Lung (tissue), 12 donors: ENCODE measurements around the gene TAF4. TPM values are rescaled to one million over a fixed set of nuclear protein-coding genes. Genes with fewer than 3 reads are reported as not detected.
"Not testable (repeated sequence)": the region's sequence is repeated elsewhere in the genome, so short reads cannot be mapped to it uniquely, and the experiment has no call there.

ENCODE experiments used
- ATAC-seq: fragments of 200-7000 bp; cut with Tn5 transposase; one replicate; pipeline ENCODE4 v1.9.1; 2020; ENCODE audit warnings: moderate number of reproducible peaks; ENCODE audit not compliant: insufficient read depth, low FRiP score
- DNase-seq, 3 donors: peaks; one replicate each; pipeline ENCODE4 v3.0.0-alpha.2; 2013 to 2017
- H3K27ac ChIP-seq, 2 donors: one replicate each; pipeline ENCODE4 v1.5.1; 2013; ENCODE audit warnings: mild to moderate bottlenecking in 2 of 2, moderate library complexity in 2 of 2, control low read depth in 1 of 2, inconsistent platforms in 1 of 2, low read depth in 1 of 2, low read length in 1 of 2
- H3K27me3 ChIP-seq, 3 donors: one replicate each; pipeline ENCODE4 v1.5.1; 2013; ENCODE audit warnings: low read length in 2 of 3; ENCODE audit not compliant: control insufficient read depth in 3 of 3, insufficient read depth in 3 of 3
- H3K36me3 ChIP-seq, 4 donors: one replicate each; pipeline ENCODE4 v1.5.1; 2013; ENCODE audit warnings: low read length in 4 of 4, mild to moderate bottlenecking in 1 of 4, moderate library complexity in 1 of 4; ENCODE audit not compliant: control insufficient read depth in 4 of 4, insufficient read depth in 4 of 4
- H3K4me1 ChIP-seq, 5 donors: one replicate each; pipeline ENCODE4 v1.5.1; 2013; ENCODE audit warnings: low read length in 5 of 5, mild to moderate bottlenecking in 2 of 5, moderate library complexity in 1 of 5; ENCODE audit not compliant: control insufficient read depth in 5 of 5, insufficient read depth in 5 of 5
- H3K4me3 ChIP-seq: one replicate; pipeline ENCODE4 v1.5.1; 2013; ENCODE audit warnings: mild to moderate bottlenecking, control low read depth, moderate library complexity
- H3K9ac ChIP-seq, 2 donors: one replicate each; pipeline ENCODE4 v1.5.1; 2013; ENCODE audit warnings: low read length in 2 of 2, control low read depth in 1 of 2; ENCODE audit not compliant: insufficient read depth in 1 of 2
- H3K9me3 ChIP-seq, 4 donors: one replicate each; pipeline ENCODE4 v1.5.1; 2013; ENCODE audit warnings: low read length in 3 of 4, mild to moderate bottlenecking in 1 of 4, moderate library complexity in 1 of 4; ENCODE audit not compliant: control insufficient read depth in 4 of 4, insufficient read depth in 3 of 4
- WGBS, 2 donors: extraction: QIAGEN DNeasy Blood & Tissue Kit; methylation state at CpG; one replicate each; pipeline ENCODE4 v1.1.7; 2013; 5-methylcytosine and 5-hydroxymethylcytosine counted together
- polyA plus RNA-seq, 2 donors: library from polyadenylated mRNA; stranded (reverse); fragments of 200-250 nt; gene quantifications; one replicate each; pipeline ENCODE4 v1.2.1, GENCODE V29; 2013
- total RNA-seq, 2 donors: library from RNA; depleted of rRNA in 1 of 2; stranded (reverse); fragments of >200 nt in 1 of 2; gene quantifications; one replicate each; pipeline ENCODE4 v1.2.1, GENCODE V29; 2014 to 2021
- TF ChIP-seq, protein P1 (sequence below): IDR thresholded peaks from 2 replicates; pipeline ENCODE4 v1.5.1; 2012; ENCODE audit warnings: mild to moderate bottlenecking; ENCODE audit errors: control extremely low read depth, extremely low read depth
- donor health status: control.
- donor health status: control.
- donor health status: Bipolar disorder and iron deficiency.
- donor health status: healthy.
- donor health status: DM: yes; HTN: yes; CAD: no.

The TAF4 gene
- total and polyA plus RNA-seq, 4 donors = 5.4 to 20.3 (median 10.9) TPM

DNA sequence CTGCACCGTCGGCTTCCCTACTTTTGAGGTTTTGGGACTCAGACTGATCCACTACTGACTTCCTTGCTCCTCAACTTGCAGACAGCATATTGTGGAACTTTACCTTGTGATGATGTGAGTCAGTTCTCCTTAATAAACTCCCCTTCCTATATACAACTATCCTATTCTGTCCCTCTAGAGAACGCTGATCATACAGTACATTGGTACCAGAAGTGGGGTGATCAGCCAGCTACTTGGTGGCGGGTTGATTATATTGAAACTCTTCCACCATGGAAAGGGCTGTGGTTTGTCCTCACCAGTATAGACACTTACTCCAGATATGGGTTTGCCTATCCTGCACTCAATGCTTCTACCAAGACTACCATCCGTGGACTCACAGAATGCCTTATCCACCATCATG, 7.6 kb upstream of the TAF4 start:
- H3K27me3 ChIP-seq = no peaks in the 10 kb centered on the region
- H3K9ac ChIP-seq = no peak overlapping the region
- no peak overlapping the region for H3K27ac ChIP-seq
- TF ChIP-seq, protein P1, sequence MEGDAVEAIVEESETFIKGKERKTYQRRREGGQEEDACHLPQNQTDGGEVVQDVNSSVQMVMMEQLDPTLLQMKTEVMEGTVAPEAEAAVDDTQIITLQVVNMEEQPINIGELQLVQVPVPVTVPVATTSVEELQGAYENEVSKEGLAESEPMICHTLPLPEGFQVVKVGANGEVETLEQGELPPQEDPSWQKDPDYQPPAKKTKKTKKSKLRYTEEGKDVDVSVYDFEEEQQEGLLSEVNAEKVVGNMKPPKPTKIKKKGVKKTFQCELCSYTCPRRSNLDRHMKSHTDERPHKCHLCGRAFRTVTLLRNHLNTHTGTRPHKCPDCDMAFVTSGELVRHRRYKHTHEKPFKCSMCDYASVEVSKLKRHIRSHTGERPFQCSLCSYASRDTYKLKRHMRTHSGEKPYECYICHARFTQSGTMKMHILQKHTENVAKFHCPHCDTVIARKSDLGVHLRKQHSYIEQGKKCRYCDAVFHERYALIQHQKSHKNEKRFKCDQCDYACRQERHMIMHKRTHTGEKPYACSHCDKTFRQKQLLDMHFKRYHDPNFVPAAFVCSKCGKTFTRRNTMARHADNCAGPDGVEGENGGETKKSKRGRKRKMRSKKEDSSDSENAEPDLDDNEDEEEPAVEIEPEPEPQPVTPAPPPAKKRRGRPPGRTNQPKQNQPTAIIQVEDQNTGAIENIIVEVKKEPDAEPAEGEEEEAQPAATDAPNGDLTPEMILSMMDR = no peak
- no peak for DNase-seq
- no peak overlapping the region for H3K4me3 ChIP-seq
- no peaks in the 10 kb centered on the region for H3K36me3 ChIP-seq
- no peak for ATAC-seq
- WGBS, 2 donors = 96% methylated on average over 5 of the region's 5 CpGs
- H3K4me1 ChIP-seq = no peaks in the 10 kb centered on the region
- peaks cover 0 to 15% (median 10%) of the 10 kb centered on the region in 4 donors for H3K9me3 ChIP-seq

DNA sequence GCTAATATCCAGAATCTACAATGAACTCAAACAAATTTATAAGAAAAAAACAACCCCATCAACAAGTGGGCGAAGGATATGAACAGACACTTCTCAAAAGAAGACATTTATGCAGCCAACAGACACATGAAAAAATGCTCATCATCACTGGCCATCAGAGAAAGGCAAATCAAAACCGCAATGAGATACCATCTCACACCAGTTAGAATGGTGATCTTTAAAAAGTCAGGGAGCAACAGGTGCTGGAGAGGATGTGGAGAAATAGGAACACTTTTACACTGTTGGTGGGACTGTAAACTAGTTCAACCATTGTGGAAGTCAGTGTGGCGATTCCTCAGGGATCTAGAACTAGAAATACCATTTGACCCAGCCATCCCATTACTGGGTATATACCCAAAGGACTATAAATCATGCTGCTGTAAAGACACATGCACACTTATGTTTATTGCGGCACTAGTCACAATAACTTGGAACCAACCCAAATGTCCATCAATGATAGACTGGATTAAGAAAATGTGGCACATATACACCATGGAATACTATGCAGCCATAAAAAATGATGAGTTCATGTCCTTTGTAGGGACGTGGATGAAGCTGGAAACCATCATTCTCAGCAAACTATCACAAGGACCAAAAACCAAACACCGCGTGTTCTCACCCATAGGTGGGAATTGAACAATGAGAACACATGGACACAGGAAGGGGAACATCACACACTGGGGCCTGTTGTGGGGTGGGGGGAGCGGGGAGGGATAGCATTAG, 6.2 kb upstream of the TAF4 start:
- H3K27ac ChIP-seq, DNase-seq, H3K36me3 ChIP-seq, ATAC-seq, H3K4me3 ChIP-seq, H3K9ac ChIP-seq, H3K27me3 ChIP-seq: not testable (repeated sequence)
- H3K9me3 ChIP-seq = peaks cover 0 to 13% (median 10%) of the 10 kb centered on the region in 4 donors
- H3K4me1 ChIP-seq = peaks cover 0 to 12% (median 5%) of the 10 kb centered on the region in 5 donors
- 72 to 90% methylated on average over 6 of the region's 8 CpGs for WGBS, 2 donors

DNA sequence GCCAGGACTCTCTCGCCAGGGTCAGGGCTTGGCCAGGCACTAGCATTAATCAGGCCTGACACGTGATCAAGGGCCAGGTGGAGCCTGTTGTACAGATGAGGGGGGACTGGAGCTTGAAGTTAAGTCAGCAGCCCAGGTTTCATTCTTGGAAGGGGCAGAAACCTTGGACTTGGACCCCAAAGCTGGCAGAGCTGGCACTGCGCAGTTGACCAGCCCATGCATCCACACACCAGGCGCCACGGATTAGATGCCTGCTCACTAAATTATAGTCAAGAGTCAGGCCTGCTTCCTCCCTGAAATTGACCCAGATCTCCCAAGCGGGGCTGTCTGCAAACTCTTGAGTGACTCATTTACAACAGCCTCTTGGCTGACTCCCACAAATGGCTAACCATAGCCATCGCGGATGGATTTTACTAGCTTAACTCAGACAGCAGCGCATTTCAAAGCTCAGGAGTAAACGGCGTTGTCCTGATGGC, 4.1 kb upstream of the TAF4 start:
- no peak overlapping the region for H3K4me3 ChIP-seq
- WGBS, 2 donors = 79 to 88% methylated on average over 11 of the region's 11 CpGs
- H3K9ac ChIP-seq = no peak overlapping the region
- H3K27me3 ChIP-seq = no peaks in the 10 kb centered on the region
- H3K27ac ChIP-seq = no peak overlapping the region
- H3K36me3 ChIP-seq = no peaks in the 10 kb centered on the region
- H3K4me1 ChIP-seq = peaks cover 0 to 15% (median 5%) of the 10 kb centered on the region in 5 donors
- DNase-seq = peak in 1 of 3 donors; percentile 9
- TF ChIP-seq, protein P1 = no peak
- H3K9me3 ChIP-seq = peaks cover 0 to 12% (median 4%) of the 10 kb centered on the region in 4 donors
- ATAC-seq = no peak

DNA sequence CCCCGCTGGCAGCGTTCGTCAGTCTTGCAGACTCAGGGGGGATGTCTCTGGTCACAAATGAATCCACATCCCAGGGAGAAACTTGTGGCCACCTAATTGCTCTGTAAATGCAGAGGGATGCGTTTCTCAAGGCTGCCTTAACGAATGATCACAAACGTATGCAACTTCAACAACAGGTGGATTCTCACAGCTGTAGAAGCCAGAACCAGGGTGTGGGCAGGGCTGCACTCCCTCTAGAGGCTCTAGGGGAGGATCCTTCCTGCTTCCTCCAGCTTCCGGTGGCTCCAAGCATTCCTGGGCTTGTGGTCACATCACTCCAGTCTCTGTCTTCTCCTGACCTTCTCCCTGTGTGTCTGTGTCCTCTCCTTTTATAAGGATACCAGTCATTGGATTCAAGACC, 3.3 kb upstream of the TAF4 start:
- Histone ChIP-seq H3K4me1 (peaks cover 0 to 20% (median 5%) of the 10 kb centered on the region in 5 donors), H3K4me3 (no peak overlapping the region), H3K9me3 (peaks cover 0 to 10% (median 4%) of the 10 kb centered on the region in 4 donors), H3K27ac (no peak overlapping the region), H3K36me3 (no peaks in the 10 kb centered on the region), H3K27me3 (no peaks in the 10 kb centered on the region), H3K9ac (no peak overlapping the region)
- ATAC-seq (no peak), DNase-seq (no peak)
- WGBS, 2 donors = 82 to 86% methylated on average over 7 of the region's 7 CpGs
- TF ChIP-seq, protein P1 = no peak
